Gastroesophageal sphincter (tissue), 4 donors: Measurements from ENCODE around the gene HS3ST5. TPM values are rescaled to one million over a fixed set of nuclear protein-coding genes. Genes with fewer than 3 reads are reported as not detected.

Experiments
- ATAC-seq: fragments of 150-250 bp; one replicate; pipeline ENCODE4 v1.9.1; 2016; ENCODE audit warnings: mild to moderate bottlenecking, moderate library complexity
- H3K27ac ChIP-seq, 4 donors: fragments of 200-600 bp; sonication (generic) in 3 of 4; 1 replicate in 3 of 4; 2 replicates in 1 of 4; pipeline ENCODE4 v1.5.1; 2016 to 2019
- H3K27me3 ChIP-seq: fragments of 200-600 bp; sonication (generic); one replicate; pipeline ENCODE4 v1.5.1; 2019
- H3K36me3 ChIP-seq, 2 donors: fragments of 200-600 bp; sonication (generic); one replicate each; pipeline ENCODE4 v1.5.1; 2019; ENCODE audit warnings: control low read depth in 1 of 2
- H3K4me1 ChIP-seq, 3 donors: fragments of 200-600 bp; sonication (generic); 1 replicate in 2 of 3; 2 replicates in 1 of 3; pipeline ENCODE4 v1.5.1; 2016 to 2019; ENCODE audit warnings: control low read depth in 2 of 3
- H3K4me3 ChIP-seq, 2 donors: fragments of 200-600 bp; sonication (generic); one replicate each; pipeline ENCODE4 v1.5.1; 2019; ENCODE audit warnings: mild to moderate bottlenecking in 1 of 2, moderate library complexity in 1 of 2
- H3K9me3 ChIP-seq, 3 donors: fragments of 200-600 bp; sonication (generic); one replicate each; pipeline ENCODE4 v1.5.1; 2017 to 2019; ENCODE audit warnings: control low read depth in 2 of 3
- CTCF ChIP-seq, 4 experiments: fragments of 200-600 bp in 2 of 4; fragments of 450-650 bp in 2 of 4; sonication (generic) in 1 of 4; IDR thresholded peaks; one replicate each; pipeline ENCODE4 v1.5.1; 2017 to 2019; ENCODE audit warnings: antibody characterized with exemption in 4 of 4, mild to moderate bottlenecking in 2 of 4, moderate library complexity in 2 of 4
- EP300 ChIP-seq: sonication (generic); formaldehyde crosslinking; IDR thresholded peaks from one replicate; pipeline ENCODE4 v1.6.1; 2017; ENCODE audit warnings: antibody characterized with exemption, mild to moderate bottlenecking
- POLR2A ChIP-seq, 2 donors: fragments of 450-650 bp; IDR thresholded peaks; one replicate each; pipeline ENCODE4 v1.6.1; 2017; ENCODE audit warnings: antibody characterized with exemption in 2 of 2, mild to moderate bottlenecking in 2 of 2, moderate library complexity in 1 of 2
- POLR2AphosphoS5 ChIP-seq: sonication (generic); formaldehyde crosslinking; IDR thresholded peaks from one replicate; pipeline ENCODE4 v1.6.1; 2017; ENCODE audit warnings: antibody characterized with exemption
- WGBS, 2 donors: methylation state at CpG; one replicate each; pipeline ENCODE4 v1.1.5; 2018; ENCODE audit warnings: low coverage in 1 of 2; 5-methylcytosine and 5-hydroxymethylcytosine counted together
- total RNA-seq, 4 donors: library from RNA; depleted of rRNA; stranded (reverse); fragments of >200 nt; gene quantifications; one replicate each; pipeline ENCODE4 v1.1.0, GENCODE V29; 2016

Gene HS3ST5
- total RNA-seq, 4 donors from 2014 or later, result 0.13 TPM; not detected in 3

GRCh38 chr6:114339706-114340105 is 3.1 kb downstream of the HS3ST5 start:
- Histone ChIP-seq H3K27me3 (peaks cover 36% of the 10 kb centered on the region), H3K27ac (no peak overlapping the region), H3K9me3 (no peaks in the 10 kb centered on the region), H3K4me1 (peaks cover 0 to 34% (median 13%) of the 10 kb centered on the region in 3 donors), H3K36me3 (no peaks in the 10 kb centered on the region), H3K4me3 (no peak overlapping the region)
- 29 to 55% methylated on average over 1 of the region's 1 CpG for WGBS, 2 donors
- no peak for TF ChIP-seq EP300
- no peak for ATAC-seq

GRCh38 chr6:114334237-114334636 is 8.6 kb downstream of the HS3ST5 start:
- TF ChIP-seq CTCF (IDR thresholded peaks at IDR 0.05) (no peak), POLR2A (IDR thresholded peaks at IDR 0.05) (no peak), POLR2AphosphoS5 (no peak), EP300 (no peak)
- no peak for ATAC-seq
- no peaks in the 10 kb centered on the region for H3K27me3 ChIP-seq
- H3K36me3 ChIP-seq, result no peaks in the 10 kb centered on the region
- H3K4me3 ChIP-seq, result no peak overlapping the region
- WGBS, 2 donors, result 78 to 84% methylated on average over 3 to 4 of the region's 4 CpGs
- H3K4me1 ChIP-seq, result no peaks in the 10 kb centered on the region
- H3K27ac ChIP-seq, result no peak overlapping the region
- H3K9me3 ChIP-seq, result no peaks in the 10 kb centered on the region

- Histone ChIP-seq H3K27me3 (no peaks in the 10 kb centered on the region), H3K4me3 (no peak overlapping the region), H3K36me3 (no peaks in the 10 kb centered on the region), H3K9me3 (no peaks in the 10 kb centered on the region), H3K27ac (no peak overlapping the region), H3K4me1 (no peaks in the 10 kb centered on the region)
- no peak for ATAC-seq
- TF ChIP-seq POLR2A (IDR thresholded peaks at IDR 0.05) (no peak), EP300 (no peak), POLR2AphosphoS5 (no peak), CTCF (IDR thresholded peaks at IDR 0.05) (no peak)
Observed at GRCh38 chr6:114327074-114327473, 15.7 kb downstream of the HS3ST5 start.

GRCh38 chr6:114323784-114324183 is 19.0 kb downstream of the HS3ST5 start:
- Histone ChIP-seq H3K4me3 (no peak overlapping the region), H3K4me1 (no peaks in the 10 kb centered on the region), H3K36me3 (no peaks in the 10 kb centered on the region), H3K9me3 (no peaks in the 10 kb centered on the region), H3K27ac (no peak overlapping the region), H3K27me3 (no peaks in the 10 kb centered on the region)
- no peak for ATAC-seq
- TF ChIP-seq EP300 (no peak), POLR2A (IDR thresholded peaks at IDR 0.05) (no peak), POLR2AphosphoS5 (no peak), CTCF (IDR thresholded peaks at IDR 0.05) (no peak)
- 86 to 88% methylated on average over 1 of the region's 1 CpG for WGBS, 2 donors

GRCh38 chr6:114319749-114320148 is 23.1 kb downstream of the HS3ST5 start:
- H3K9me3 ChIP-seq, result no peaks in the 10 kb centered on the region
- H3K27ac ChIP-seq, result no peak overlapping the region
- 83 to 92% methylated on average over 2 to 3 of the region's 3 CpGs for WGBS, 2 donors
- no peak overlapping the region for H3K4me3 ChIP-seq
- ATAC-seq, result no peak
- H3K36me3 ChIP-seq, result no peaks in the 10 kb centered on the region
- H3K27me3 ChIP-seq, result no peaks in the 10 kb centered on the region
- TF ChIP-seq POLR2A (IDR thresholded peaks at IDR 0.05), result no peak
- TF ChIP-seq CTCF (IDR thresholded peaks at IDR 0.05), result no peak
- no peak for TF ChIP-seq EP300
- TF ChIP-seq POLR2AphosphoS5, result no peak
- H3K4me1 ChIP-seq, result no peaks in the 10 kb centered on the region
